SU-DHL-6 (cell line): ENCODE measurements around the gene DNAAF3.
A peak's percentile ranks its signal among the peaks of the same experiment; 100 is the strongest.

Experiments used
- H2AFZ ChIP-seq: fragments of 200-600 bp; sonication (generic); 2 replicates; pipeline ENCODE4 v1.6.1; 2014; ENCODE audit warnings: low read depth, mild to moderate bottlenecking, moderate library complexity, mixed read lengths, antibody characterized with exemption, low read length; ENCODE audit not compliant: severe bottlenecking
- H3F3A ChIP-seq: fragments of 200-600 bp; shearing (Covaris generic); 2 replicates; pipeline ENCODE4 v1.6.0; 2016; ENCODE audit warnings: antibody characterized with exemption, mild to moderate bottlenecking; ENCODE audit not compliant: insufficient read depth
- H3K27ac ChIP-seq: fragments of 200-600 bp; sonication (generic); 2 replicates; pipeline ENCODE4 v1.5.1; 2016; ENCODE audit warnings: low read depth, mild to moderate bottlenecking, low read length, moderate library complexity, mixed read lengths
- H3K27me3 ChIP-seq: fragments of 200-600 bp; sonication (generic), shearing (Covaris generic); 2 replicates; pipeline ENCODE4 v1.6.0; 2014; ENCODE audit warnings: mild to moderate bottlenecking, low read length
- H3K36me3 ChIP-seq: fragments of 200-600 bp; sonication (generic); 2 replicates; pipeline ENCODE4 v1.6.1; 2014; ENCODE audit warnings: mild to moderate bottlenecking, low read length, mixed read lengths
- H3K4me2 ChIP-seq: fragments of 300-600, 200-600 bp; shearing (Covaris generic), sonication (generic); 2 replicates; pipeline ENCODE4 v1.6.0; 2014; ENCODE audit warnings: low read length, low read depth, mild to moderate bottlenecking; ENCODE audit not compliant: poor library complexity, severe bottlenecking
- H3K4me3 ChIP-seq: fragments of 200-600 bp; sonication (generic); 2 replicates; pipeline ENCODE4 v1.5.1; 2014; ENCODE audit warnings: antibody characterized with exemption, low read length, mild to moderate bottlenecking, mixed read lengths; ENCODE audit not compliant: insufficient read depth, poor library complexity, severe bottlenecking
- H3K79me2 ChIP-seq: fragments of 200-600 bp; sonication (generic); 2 replicates; pipeline ENCODE4 v1.6.1; 2014; ENCODE audit warnings: mild to moderate bottlenecking, low read length, moderate library complexity; ENCODE audit not compliant: insufficient read depth
- H3K9ac ChIP-seq: fragments of 200-600 bp; sonication (generic); 2 replicates; pipeline ENCODE4 v1.7.0; 2014; ENCODE audit warnings: mild to moderate bottlenecking, low read length
- H3K9me2 ChIP-seq: fragments of 200-600 bp; sonication (generic); replicated peaks from 2 replicates; pipeline ENCODE4 v1.6.1; 2014; ENCODE audit warnings: low read length; ENCODE audit not compliant: insufficient read depth
- H3K9me3 ChIP-seq: fragments of 200-600 bp; sonication (generic); 2 replicates; pipeline ENCODE4 v1.6.1; 2014; ENCODE audit warnings: low read length, mixed read lengths; ENCODE audit not compliant: insufficient read depth
- H4K20me1 ChIP-seq: fragments of 200-600 bp; sonication (generic); 2 replicates; pipeline ENCODE4 v1.6.1; 2014; ENCODE audit warnings: low read depth, mild to moderate bottlenecking, antibody characterized with exemption, low read length, moderate library complexity, mixed read lengths
- EZH2phosphoT487 ChIP-seq: fragments of 200-600 bp; sonication (generic), shearing (Covaris generic); conservative IDR thresholded peaks from 2 replicates; pipeline ENCODE4 v1.6.1; 2018; ENCODE audit warnings: mild to moderate bottlenecking, antibody characterized with exemption, low read length, moderate library complexity, mixed read lengths
- TF ChIP-seq, protein P1 (sequence below): fragments of 200-600 bp; sonication (generic); IDR thresholded peaks from one replicate; pipeline ENCODE4 v1.5.1; 2017; ENCODE audit warnings: antibody characterized with exemption, mild to moderate bottlenecking, low read length, moderate library complexity; ENCODE audit not compliant: insufficient read depth, poor library complexity, severe bottlenecking

DNAAF3 gene

DNA sequence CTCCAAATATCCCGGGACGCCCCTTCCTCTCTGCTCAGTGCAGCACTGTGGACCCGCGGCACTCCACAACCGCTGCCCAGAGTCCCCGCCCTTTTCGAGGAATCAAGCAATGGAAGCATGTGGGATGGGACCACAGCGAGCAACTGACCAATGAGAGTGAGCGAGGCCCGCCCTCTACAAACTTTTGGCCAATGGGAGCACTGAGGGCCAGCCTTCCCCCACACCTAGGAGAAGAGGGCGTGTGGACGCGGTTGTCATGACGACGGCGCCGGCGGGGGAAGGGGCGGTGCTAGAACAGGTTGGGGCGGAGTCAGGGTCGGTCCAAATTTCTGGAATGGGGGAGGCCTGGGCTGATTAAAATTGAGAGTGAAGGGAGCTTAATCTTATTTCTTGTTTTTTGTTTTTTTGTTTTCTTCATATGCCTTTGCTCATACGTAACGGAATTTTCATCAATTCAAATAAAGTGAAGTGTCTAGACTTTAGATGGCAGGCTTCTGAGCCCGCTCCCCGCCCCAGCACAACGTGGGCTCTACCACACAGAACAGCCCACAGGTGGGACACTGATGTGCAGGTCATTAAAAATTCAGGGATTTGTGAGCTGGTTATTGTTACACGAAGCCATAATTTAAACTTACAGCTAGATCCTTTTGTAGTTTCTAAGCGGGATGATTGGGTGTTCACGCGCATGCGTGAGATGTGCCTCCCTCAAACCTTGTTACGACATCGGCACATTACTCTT, at the start of gene DNAAF3:
Gene DNAAF3 (minus strand): TSS at position 84 of the 739 bp plus-strand sequence. CDS start 200 bp downstream, outside the sequence.
- Histone ChIP-seq H3K27me3 (no peaks in the 10 kb centered on the region), H3K36me3 (no peaks in the 10 kb centered on the region), H3K27ac (no peak within 1 kb of the TSS), H3K79me2 (no peaks in the 10 kb centered on the region), H3K4me3 (no peak within 1 kb of the TSS), H4K20me1 (no peaks in the 10 kb centered on the region), H3K4me2 (no peak within 1 kb of the TSS), H3K9me2 (no peaks in the 10 kb centered on the region), H3K9me3 (no peaks in the 10 kb centered on the region), H3F3A (0 out of 2 replicates have a peak, but pooled peaks cover 3% of the 10 kb centered on the region), H2AFZ (no peak within 1 kb of the TSS), H3K9ac (no peak within 1 kb of the TSS)
- TF ChIP-seq, protein P1, sequence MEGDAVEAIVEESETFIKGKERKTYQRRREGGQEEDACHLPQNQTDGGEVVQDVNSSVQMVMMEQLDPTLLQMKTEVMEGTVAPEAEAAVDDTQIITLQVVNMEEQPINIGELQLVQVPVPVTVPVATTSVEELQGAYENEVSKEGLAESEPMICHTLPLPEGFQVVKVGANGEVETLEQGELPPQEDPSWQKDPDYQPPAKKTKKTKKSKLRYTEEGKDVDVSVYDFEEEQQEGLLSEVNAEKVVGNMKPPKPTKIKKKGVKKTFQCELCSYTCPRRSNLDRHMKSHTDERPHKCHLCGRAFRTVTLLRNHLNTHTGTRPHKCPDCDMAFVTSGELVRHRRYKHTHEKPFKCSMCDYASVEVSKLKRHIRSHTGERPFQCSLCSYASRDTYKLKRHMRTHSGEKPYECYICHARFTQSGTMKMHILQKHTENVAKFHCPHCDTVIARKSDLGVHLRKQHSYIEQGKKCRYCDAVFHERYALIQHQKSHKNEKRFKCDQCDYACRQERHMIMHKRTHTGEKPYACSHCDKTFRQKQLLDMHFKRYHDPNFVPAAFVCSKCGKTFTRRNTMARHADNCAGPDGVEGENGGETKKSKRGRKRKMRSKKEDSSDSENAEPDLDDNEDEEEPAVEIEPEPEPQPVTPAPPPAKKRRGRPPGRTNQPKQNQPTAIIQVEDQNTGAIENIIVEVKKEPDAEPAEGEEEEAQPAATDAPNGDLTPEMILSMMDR = no peak
- no peak for TF ChIP-seq EZH2phosphoT487

DNA sequence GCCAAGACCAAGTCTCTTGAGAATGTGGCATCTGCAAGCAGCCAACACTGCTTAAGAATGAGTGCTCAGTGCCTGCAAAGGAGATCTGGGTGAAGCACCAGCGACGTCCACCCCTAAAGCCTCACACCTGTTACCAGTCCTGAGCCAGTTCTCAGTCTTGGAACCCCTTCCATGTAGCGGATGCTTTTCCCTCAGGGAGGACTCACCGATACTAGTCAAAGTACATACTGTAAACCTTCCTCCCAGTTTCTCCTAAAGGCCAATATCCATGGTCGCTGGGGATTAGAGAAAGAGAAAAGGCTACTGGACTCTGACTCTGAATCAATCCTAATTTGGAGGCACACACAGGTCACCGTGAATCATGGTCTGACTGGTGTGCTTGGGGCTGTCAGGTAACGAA, 47.1 kb upstream of the DNAAF3 start:
- H3K9me3 ChIP-seq = peaks cover 5% of the 10 kb centered on the region; the same call in 1 of the 2 replicates
- H3K9ac ChIP-seq = no peak overlapping the region
- H3K36me3 ChIP-seq = no peaks in the 10 kb centered on the region

DNA sequence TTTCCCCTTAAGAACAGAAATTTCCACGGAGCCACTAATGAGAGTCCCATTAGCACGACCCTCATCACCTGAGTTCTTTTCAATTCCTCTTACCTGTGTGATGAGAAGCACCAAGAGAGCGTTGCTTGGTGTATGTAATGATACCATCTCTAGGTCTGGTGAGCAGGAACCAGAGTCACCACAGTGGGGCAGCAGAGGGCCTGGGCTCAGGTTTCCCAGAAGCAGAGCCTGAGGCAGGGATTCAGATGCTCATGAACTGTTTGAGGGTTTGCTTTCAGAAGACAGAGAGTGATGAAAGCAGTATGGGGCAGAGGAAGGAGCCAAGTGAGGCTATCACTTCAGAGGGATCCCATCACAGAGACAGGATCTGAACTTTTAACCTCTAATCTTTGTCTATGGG, 46.0 kb upstream of the DNAAF3 start:
- no peaks in the 10 kb centered on the region for H4K20me1 ChIP-seq
- H3K4me2 ChIP-seq = no peak overlapping the region
- H3K79me2 ChIP-seq = no peaks in the 10 kb centered on the region
- H3K9me2 ChIP-seq = no peaks in the 10 kb centered on the region
- peaks cover 5% of the 10 kb centered on the region; the same call in 1 of the 2 replicates for H3K9me3 ChIP-seq
- no peak overlapping the region for H3K4me3 ChIP-seq
- no peaks in the 10 kb centered on the region for H3K36me3 ChIP-seq
- no peak overlapping the region for H3K27ac ChIP-seq
- no peaks in the 10 kb centered on the region for H3F3A ChIP-seq
- no peak overlapping the region for H2AFZ ChIP-seq
- no peaks in the 10 kb centered on the region for H3K27me3 ChIP-seq
- TF ChIP-seq, protein P1 = peak; percentile 61
- no peak for TF ChIP-seq EZH2phosphoT487
- no peak overlapping the region for H3K9ac ChIP-seq

More for the DNA sequence above, 47.1 kb upstream of the DNAAF3 start:
- no peak overlapping the region for H3K4me2 ChIP-seq
- H3K9me2 ChIP-seq = no peaks in the 10 kb centered on the region
- no peak overlapping the region for H3K27ac ChIP-seq
- no peaks in the 10 kb centered on the region for H3K27me3 ChIP-seq
- H3K4me3 ChIP-seq = no peak overlapping the region
- H3K79me2 ChIP-seq = no peaks in the 10 kb centered on the region
- no peaks in the 10 kb centered on the region for H3F3A ChIP-seq
- TF ChIP-seq, protein P1 = no peak
- no peak for TF ChIP-seq EZH2phosphoT487
- no peak overlapping the region for H2AFZ ChIP-seq
- no peaks in the 10 kb centered on the region for H4K20me1 ChIP-seq
